OCI-LY1 (cell line): ENCODE results near the gene PEF1.

ENCODE experiments used
- H2AFZ ChIP-seq: fragments of 200-600 bp; sonication (generic), shearing (Covaris generic); 2 replicates; pipeline ENCODE4 v1.6.0; 2014; ENCODE audit warnings: antibody characterized with exemption, mild to moderate bottlenecking, low read length
- H3F3A ChIP-seq: fragments of 200-600 bp; sonication (generic), shearing (Covaris generic); 2 replicates; pipeline ENCODE4 v1.6.0; 2014; ENCODE audit warnings: mild to moderate bottlenecking, antibody characterized with exemption, low read length, moderate library complexity; ENCODE audit not compliant: insufficient read depth
- H3K27ac ChIP-seq: fragments of 200-600 bp; sonication (generic); 2 replicates; pipeline ENCODE4 v1.5.1; 2014; ENCODE audit warnings: low read length, mixed run types, mild to moderate bottlenecking, low read depth; ENCODE audit not compliant: poor library complexity, severe bottlenecking
- H3K27me3 ChIP-seq: fragments of 200-600 bp; sonication (generic); 2 replicates; pipeline ENCODE4 v1.6.0; 2014; ENCODE audit warnings: antibody characterized with exemption, mild to moderate bottlenecking, low read length, moderate library complexity; ENCODE audit not compliant: insufficient read depth
- H3K36me3 ChIP-seq: fragments of 200-600 bp; sonication (generic); 2 replicates; pipeline ENCODE4 v1.6.1; 2014; ENCODE audit warnings: mild to moderate bottlenecking, antibody characterized with exemption, low read length, moderate library complexity, mixed read lengths; ENCODE audit not compliant: insufficient read depth
- H3K4me1 ChIP-seq: fragments of 200-600 bp; sonication (generic); 2 replicates; pipeline ENCODE4 v1.5.1; 2014; ENCODE audit warnings: mild to moderate bottlenecking, low read length, moderate library complexity; ENCODE audit not compliant: insufficient read depth, severe bottlenecking
- H3K4me2 ChIP-seq: fragments of 200-600 bp; sonication (generic), shearing (Covaris generic); 2 replicates; pipeline ENCODE4 v1.6.1; 2014; ENCODE audit warnings: low read length
- H3K4me3 ChIP-seq: fragments of 200-600 bp; sonication (generic); 2 replicates; pipeline ENCODE4 v1.5.1; 2014; ENCODE audit warnings: low read length, low read depth, mild to moderate bottlenecking, mixed read lengths; ENCODE audit not compliant: poor library complexity, severe bottlenecking
- H3K79me2 ChIP-seq: fragments of 200-600 bp; shearing (Covaris generic); 2 replicates; pipeline ENCODE4 v1.6.1; 2016; ENCODE audit warnings: mixed run types, low read length, mixed read lengths; ENCODE audit not compliant: insufficient read depth
- H3K9ac ChIP-seq: fragments of 200-600 bp; sonication (generic), shearing (Covaris generic); 2 replicates; pipeline ENCODE4 v1.6.1; 2014; ENCODE audit warnings: mild to moderate bottlenecking, low read length, mixed read lengths
- H3K9me2 ChIP-seq: fragments of 200-600 bp; sonication (generic), shearing (Covaris generic); 2 replicates; pipeline ENCODE4 v1.6.1; 2014; ENCODE audit warnings: low read depth, mild to moderate bottlenecking, low read length, mixed read lengths
- H3K9me3 ChIP-seq: fragments of 200-600 bp; shearing (Covaris generic); 2 replicates; pipeline ENCODE4 v1.6.1; 2014; ENCODE audit warnings: low read length, mixed read lengths
- H4K20me1 ChIP-seq: fragments of 200-600 bp; sonication (generic), shearing (Covaris generic); 2 replicates; pipeline ENCODE4 v1.6.0; 2016; ENCODE audit warnings: mild to moderate bottlenecking, low read length; ENCODE audit not compliant: insufficient read depth
- EZH2 ChIP-seq: fragments of 200-600 bp; sonication (generic), shearing (Covaris generic); IDR thresholded peaks from 2 replicates; pipeline ENCODE4 v1.8.0; 2017; ENCODE audit warnings: borderline replicate concordance, mixed run types, mild to moderate bottlenecking, antibody characterized with exemption, low read length, moderate library complexity, mixed read lengths
- TF ChIP-seq, protein P1 (sequence below): fragments of 200-600 bp; sonication (generic), shearing (Covaris generic); IDR thresholded peaks from 2 replicates; pipeline ENCODE4 v1.5.1; 2017; ENCODE audit warnings: mild to moderate bottlenecking, antibody characterized with exemption, low read length, moderate library complexity, mixed read lengths

PEF1 gene

DNA sequence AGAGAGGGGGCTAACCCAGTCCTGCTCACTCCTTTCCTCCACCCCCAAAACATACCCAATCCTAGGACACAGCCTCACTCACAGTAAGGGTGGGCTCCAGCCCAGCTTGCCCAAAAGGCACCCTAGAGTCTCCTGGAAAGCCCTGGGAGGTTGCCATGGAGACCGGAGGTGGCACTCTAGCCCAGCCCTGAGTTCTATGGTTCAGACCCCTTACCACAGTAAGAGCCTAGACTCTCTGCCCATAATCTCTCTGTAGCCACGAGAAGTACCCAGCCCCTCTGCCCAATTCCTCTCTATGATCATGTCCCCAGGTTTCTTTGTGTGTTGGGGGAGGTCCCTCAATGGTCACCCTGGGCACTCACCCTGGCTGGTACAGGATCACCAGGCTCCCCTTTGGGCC, 44.7 kb upstream of the PEF1 start:
- Histone ChIP-seq H3K9me2 (no peaks in the 10 kb centered on the region), H3K79me2 (no peaks in the 10 kb centered on the region), H2AFZ (no peak overlapping the region), H3F3A (no peaks in the 10 kb centered on the region), H3K4me3 (no peak overlapping the region), H3K4me1 (no peaks in the 10 kb centered on the region), H3K36me3 (no peaks in the 10 kb centered on the region), H3K9me3 (no peaks in the 10 kb centered on the region), H4K20me1 (no peaks in the 10 kb centered on the region), H3K27ac (no peak overlapping the region), H3K4me2 (no peak overlapping the region), H3K9ac (no peak overlapping the region), H3K27me3 (peaks cover 4% of the 10 kb centered on the region; the same call in 1 of the 2 replicates)
- TF ChIP-seq, protein P1, sequence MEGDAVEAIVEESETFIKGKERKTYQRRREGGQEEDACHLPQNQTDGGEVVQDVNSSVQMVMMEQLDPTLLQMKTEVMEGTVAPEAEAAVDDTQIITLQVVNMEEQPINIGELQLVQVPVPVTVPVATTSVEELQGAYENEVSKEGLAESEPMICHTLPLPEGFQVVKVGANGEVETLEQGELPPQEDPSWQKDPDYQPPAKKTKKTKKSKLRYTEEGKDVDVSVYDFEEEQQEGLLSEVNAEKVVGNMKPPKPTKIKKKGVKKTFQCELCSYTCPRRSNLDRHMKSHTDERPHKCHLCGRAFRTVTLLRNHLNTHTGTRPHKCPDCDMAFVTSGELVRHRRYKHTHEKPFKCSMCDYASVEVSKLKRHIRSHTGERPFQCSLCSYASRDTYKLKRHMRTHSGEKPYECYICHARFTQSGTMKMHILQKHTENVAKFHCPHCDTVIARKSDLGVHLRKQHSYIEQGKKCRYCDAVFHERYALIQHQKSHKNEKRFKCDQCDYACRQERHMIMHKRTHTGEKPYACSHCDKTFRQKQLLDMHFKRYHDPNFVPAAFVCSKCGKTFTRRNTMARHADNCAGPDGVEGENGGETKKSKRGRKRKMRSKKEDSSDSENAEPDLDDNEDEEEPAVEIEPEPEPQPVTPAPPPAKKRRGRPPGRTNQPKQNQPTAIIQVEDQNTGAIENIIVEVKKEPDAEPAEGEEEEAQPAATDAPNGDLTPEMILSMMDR, result no peak
- no peak for TF ChIP-seq EZH2

GRCh38 chr1:31688233-31688918, 43.7 kb upstream of the PEF1 start:
- no peaks in the 10 kb centered on the region for H3K36me3 ChIP-seq
- H4K20me1 ChIP-seq, result no peaks in the 10 kb centered on the region

GRCh38 chr1:31687601-31688000, 42.9 kb upstream of the PEF1 start:
- no peak overlapping the region for H3K4me3 ChIP-seq
- H3K27me3 ChIP-seq, result peaks cover 6% of the 10 kb centered on the region; the same call in 1 of the 2 replicates

More at GRCh38 chr1:31688233-31688918, 43.7 kb upstream of the PEF1 start:
- Histone ChIP-seq H3K9me2 (no peaks in the 10 kb centered on the region), H3K27me3 (peaks cover 4% of the 10 kb centered on the region; the same call in 1 of the 2 replicates), H3K4me1 (no peaks in the 10 kb centered on the region), H3K4me3 (no peak overlapping the region), H3K79me2 (no peaks in the 10 kb centered on the region), H3K4me2 (no peak overlapping the region), H3K9me3 (no peaks in the 10 kb centered on the region), H2AFZ (no peak overlapping the region), H3K27ac (no peak overlapping the region), H3F3A (no peaks in the 10 kb centered on the region), H3K9ac (no peak overlapping the region)
- no peak for TF ChIP-seq EZH2
- TF ChIP-seq, protein P1, result no peak

More at GRCh38 chr1:31687601-31688000, 42.9 kb upstream of the PEF1 start:
- Histone ChIP-seq H3F3A (no peaks in the 10 kb centered on the region), H3K4me1 (no peaks in the 10 kb centered on the region), H3K9me3 (no peaks in the 10 kb centered on the region), H2AFZ (no peak overlapping the region), H3K79me2 (no peaks in the 10 kb centered on the region), H3K9ac (no peak overlapping the region), H3K27ac (no peak overlapping the region), H3K36me3 (no peaks in the 10 kb centered on the region), H3K4me2 (no peak overlapping the region), H4K20me1 (no peaks in the 10 kb centered on the region), H3K9me2 (no peaks in the 10 kb centered on the region)
- TF ChIP-seq, protein P1, result no peak
- no peak for TF ChIP-seq EZH2
